ENCODE measurements around the gene PSMD8.
"Not testable (repeated sequence)": the region's sequence is repeated elsewhere in the genome, so short reads cannot be mapped to it uniquely, and the experiment has no call there.

PSMD8 gene

DNA sequence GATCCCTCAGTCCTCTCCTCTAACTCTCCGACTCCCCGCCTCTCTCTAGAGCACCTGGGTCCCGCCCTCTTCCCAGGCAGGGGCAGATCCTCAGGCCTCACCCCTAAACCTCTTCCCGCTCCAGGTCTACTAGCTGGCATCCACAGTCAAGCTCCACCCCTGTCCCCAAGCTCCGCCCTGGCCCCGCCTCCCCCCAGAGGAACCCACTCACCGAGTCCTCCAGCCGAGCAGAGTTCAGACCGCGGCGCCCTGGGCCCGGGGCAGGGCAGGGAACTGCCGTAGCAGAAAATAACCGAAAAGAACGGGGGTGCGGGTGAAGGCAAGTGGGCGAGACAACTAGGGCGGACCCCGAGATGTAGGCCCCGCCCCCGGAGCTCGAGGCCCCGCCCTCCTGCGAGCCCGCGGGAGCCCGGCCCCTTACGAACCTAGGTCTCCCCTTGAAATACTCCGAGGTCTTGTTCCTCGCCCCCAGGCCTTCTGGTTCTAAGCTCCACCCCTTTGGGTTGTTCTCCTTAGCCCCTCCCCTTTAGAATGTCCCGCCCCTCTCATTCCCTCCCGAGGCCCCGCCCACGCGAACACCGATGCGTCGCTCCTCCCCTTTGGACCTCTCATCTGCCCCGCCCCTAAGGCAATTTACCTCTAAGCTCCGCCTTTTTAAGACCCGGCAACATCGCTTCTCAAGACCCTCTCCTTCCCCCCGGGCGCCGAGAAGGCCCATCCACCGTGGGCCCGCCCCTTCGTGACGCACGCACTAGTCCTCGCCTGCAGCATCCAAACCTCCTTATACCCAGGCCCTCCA is 13.4 kb downstream of the PSMD8 start, which contains the start of gene GGN:
GGN (minus strand) TSS at position 485 of the 799 bp plus-strand sequence. CDS start 773 bp downstream, outside the sequence.
- DNase-seq = peak; percentile 93

DNA sequence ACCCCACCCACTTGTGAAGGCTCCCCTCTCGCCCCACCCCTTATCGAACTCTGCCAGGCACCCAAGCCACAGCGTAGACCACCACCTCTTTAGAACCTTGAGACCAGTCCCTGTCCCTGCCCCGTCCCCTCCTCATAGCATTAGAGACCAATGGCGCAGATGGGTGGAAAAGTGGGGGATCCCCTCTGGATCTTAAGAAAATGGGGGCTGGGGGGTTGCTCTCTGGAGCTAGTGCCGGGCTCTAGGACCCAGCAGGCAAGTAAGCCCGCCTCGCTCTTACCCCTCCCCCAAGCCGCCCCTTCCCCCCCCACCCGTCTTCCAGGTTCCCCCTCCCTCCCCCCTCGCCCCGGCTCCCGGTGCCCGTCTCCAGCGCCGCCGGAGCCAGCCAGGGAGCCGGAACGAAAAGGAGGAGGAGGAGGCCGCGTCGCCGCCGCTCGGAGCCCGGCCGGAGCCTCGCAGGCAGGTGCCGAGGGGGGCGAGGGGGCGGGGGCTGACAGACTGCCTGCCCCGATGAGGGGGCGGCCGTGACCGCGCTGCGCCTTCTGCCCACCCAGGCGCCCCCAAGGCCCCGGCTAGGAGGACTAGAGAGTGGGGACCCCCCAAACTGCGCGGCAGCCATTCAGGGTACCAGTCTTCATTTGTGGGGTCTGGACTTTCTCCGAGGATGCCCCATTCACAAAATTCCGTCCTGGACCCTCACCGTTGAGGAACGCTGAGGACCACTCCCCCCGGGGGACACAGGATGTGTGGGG is 14.2 kb downstream of the PSMD8 start, which contains the start of gene SPRED3:
SPRED3 (plus strand) TSS at position 349 of the 752 bp plus-strand sequence. CDS start 1,606 bp downstream, outside the sequence.
- DNase-seq = peak; percentile 59

DNA sequence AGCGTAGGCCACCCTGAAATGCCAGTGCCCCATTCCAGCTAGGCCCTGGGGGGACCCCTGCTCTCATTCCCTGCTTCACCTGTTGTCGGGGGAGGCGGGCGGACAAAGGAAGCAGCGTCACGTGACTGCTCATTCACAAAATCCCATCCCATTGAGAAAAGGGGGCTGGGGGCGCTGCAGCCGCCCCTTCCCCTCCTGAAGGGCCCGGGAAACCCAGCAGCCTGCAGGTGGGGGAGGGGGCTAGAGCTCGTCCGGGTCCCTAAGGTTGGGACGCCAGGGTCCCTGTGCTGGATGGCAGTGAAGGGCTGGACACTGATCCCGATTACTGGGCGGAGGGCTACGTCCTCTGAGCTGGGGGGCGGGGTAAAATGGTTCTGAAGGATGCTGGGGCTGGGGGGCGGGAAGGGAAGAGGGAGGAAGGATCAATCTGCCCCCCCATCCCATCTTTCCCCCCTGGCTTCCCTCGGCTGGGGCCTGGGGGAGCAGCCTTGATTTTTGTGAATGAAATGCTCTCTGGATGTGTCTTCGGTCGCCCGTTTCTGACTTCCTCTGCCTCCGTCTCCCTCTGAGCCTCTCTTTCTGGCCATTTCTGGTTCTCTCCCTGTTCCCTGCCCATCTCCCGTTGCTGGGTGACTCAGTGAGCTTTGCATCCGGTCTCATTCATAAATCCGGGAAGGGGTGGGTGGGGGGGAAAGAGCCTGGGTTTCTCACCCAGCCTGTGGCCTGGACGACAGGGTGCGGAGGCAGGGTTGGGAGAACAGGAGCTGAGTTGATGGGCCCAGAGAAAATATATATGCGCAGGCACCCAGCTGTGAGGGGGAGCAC is 14.9 kb downstream of the PSMD8 start:
- DNase-seq = peak; percentile 80

DNA sequence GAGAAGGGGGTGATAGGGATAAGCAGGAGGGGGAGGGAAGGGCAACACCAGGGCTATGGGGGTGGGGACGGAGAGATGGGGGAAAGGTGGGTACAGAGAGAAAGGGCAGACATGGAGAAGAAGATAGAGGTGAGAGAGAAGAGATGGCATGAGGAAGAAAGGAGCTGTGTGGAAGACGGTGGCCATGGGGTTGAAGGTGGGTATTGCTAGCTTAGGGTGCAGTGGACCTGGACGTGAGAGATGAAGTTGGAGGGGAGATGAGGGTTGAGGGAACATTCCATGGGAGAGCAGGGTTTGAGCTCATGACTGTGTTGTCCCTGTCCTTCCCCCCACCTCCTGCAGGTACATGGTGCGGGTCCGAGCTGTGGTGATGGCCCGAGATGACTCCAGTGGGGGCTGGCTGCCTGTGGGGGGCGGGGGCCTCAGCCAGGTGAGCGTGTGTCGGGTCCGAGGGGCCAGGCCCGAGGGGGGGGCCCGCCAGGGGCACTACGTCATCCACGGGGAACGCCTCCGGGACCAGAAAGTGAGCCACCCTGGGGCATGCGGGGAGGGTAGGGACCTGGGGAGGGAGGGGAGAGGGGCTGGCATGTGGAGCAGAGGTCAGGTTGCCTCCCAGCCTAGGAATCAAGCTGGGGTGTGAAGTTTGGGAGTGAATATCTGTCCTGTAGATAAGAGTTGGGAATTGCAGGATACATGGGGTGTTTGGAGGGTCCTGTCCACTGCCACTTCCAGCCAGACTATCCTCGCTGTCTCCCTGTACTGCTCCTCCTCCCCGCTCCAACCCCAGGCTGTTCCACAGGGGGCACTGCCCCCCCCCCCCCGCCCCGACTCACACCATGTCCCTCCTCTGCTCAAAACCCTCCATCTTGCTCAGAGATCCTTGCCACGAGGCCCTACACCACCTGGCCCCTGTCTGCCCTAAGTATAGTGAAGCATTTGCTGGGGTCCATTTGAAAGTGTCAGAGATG is 15.9 kb downstream of the PSMD8 start:
- DNase-seq = no peak

DNA sequence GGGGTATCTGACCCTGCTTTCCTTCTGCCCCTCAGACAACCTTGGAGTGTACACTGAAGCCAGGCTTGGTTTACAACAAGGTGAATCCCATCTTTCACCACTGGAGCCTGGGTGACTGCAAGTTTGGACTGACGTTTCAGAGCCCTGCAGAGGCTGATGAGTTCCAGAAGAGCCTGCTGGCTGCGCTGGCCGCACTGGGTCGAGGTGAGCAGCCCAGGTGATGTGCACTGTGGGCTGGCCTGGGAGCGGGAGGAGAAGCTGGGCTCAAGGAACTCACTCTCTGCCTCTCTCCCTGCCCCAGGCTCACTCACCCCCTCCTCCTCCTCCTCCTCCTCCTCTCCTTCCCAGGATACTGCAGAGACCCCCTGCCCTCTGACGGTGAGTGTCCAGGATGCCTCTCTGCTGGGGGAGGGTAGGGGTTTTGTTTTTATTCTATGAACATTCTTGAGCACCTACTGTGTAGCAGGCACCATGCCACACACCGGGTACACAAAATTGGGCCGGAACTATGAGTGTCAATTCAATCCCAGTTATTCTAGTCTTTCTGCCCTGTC is 17.6 kb downstream of the PSMD8 start:
- DNase-seq = no peak

DNA sequence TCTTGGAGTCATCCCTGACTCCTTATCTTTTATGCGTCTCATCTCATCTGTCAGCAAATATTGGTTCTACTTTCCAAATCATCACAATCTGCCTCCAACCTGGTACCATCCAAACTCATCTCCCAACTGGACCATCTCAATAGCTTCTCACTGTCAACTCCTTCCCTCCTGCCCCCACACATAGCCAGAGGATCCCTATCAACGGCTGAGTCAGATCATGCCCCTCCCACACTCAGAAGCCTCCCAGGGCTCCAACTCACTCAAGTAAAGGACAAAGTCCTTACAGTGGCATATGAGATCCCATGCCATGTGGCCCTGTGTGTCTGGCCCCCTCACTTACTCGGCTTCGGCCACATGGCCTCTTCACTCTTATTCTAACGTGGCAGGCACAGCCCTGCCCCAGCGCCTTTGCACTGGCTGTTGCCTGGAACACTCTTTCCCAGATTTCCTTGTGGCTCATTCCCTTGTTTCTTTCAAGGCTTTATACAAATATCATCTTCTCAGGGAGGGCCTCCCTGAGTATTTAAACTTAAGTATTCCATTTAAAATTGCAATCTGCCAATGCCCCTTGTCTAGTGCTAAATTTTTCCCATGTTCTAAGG is 18.4 kb downstream of the PSMD8 start:
- peak; percentile 39 for DNase-seq

DNA sequence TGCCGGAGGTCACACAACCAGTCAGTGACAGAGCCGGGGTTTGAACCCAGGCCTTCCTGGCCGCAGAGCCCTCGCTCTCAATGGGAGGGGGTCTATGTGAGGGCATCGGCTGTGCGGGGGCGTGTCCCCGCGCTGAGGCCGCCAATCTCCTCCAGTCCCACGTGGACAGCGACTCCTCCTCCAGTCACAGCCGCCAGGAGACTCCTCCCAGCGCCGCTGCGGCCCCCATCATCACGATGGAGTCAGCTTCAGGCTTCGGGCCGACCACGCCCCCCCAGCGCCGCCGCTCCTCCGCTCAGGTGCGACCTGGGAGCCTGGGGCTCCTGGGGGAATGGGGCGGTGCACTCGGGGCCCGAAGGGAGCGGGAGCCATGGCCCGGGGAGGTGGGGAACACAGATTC is 20.1 kb downstream of the PSMD8 start:
- DNase-seq = peak; percentile 58

DNA sequence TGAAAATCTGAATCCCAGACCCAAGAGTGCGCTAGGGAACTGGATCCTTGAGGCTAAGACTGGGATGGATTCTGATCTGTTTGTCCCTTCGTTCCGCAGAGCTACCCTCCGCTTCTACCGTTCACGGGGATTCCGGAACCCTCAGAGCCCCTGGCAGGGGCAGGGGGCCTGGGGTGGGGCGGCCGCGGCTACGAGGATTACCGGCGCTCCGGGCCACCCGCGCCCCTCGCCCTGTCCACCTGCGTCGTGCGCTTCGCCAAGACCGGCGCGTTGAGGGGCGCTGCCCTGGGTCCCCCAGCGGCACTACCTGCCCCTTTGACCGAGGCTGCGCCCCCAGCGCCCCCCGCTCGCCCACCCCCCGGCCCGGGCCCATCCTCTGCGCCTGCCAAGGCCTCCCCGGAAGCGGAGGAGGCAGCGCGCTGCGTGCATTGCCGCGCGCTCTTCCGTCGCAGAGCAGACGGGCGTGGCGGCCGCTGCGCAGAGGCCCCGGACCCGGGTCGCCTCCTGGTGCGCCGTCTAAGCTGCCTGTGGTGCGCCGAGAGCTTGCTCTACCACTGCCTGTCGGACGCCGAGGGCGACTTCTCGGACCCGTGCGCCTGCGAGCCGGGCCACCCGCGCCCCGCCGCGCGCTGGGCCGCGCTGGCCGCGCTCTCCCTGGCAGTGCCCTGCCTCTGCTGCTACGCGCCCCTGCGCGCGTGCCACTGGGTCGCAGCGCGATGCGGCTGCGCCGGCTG is 21.2 kb downstream of the PSMD8 start:
- DNase-seq = no peak

DNA sequence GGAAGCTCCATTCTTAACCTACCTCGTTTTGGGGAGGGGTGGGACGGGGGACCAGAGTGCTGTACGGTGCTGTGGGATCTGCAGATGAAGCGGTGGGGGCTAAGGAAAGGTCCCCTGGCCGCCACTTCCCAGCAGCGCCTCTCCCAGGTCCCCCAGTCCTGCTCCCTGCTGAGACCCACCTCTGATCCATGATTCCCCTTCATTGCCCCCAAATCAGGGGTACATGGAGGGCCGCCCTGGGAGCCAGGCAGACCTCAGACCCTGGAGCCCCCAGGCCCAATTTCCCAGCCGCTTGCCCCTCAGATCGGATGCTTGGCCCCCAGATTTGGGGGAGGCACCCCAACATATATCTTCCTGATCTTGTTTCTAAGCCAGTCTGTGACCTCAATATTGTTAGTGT is 24.7 kb downstream of the PSMD8 start:
- no peak for DNase-seq

DNA sequence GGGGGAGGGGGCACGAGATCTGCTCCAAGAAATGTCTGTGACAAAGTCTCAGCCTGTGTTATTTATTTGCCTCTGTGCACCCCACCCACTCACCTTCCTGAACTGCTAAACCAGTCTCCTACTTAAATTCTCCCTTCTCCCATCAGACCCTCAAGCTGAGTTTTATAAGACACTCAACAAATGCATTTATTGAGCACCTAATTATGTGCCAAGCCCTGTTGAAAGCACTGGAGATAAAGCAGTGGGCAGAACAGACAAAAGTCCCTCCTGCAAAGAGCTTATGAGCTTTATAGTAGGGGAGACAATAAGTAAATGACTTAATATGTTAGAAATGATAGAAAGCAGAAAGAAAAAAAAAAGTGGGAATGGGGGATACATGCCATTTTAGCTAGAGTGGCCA is 25.2 kb downstream of the PSMD8 start:
- DNase-seq = no peak

DNA sequence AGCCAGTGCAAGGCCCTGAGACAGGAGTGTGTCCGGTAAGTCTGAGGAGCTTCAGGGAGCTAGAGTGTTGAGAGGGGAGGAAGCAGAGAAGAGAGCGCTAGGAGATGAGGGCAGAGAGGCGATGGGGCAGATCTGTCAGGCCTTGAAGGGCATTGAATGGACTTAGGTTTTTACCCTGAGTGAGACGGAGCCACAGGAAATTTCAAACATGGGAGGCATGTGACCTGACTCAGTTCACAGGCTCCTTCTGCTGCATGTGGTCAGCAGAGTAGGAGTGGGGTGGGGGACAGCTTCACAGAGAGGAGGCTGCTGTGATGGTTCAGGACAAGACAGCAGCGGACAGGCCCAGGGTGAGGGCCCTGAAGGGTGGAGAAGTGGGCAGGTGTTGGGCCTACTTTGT is 26.0 kb downstream of the PSMD8 start:
- no peak for DNase-seq

DNA sequence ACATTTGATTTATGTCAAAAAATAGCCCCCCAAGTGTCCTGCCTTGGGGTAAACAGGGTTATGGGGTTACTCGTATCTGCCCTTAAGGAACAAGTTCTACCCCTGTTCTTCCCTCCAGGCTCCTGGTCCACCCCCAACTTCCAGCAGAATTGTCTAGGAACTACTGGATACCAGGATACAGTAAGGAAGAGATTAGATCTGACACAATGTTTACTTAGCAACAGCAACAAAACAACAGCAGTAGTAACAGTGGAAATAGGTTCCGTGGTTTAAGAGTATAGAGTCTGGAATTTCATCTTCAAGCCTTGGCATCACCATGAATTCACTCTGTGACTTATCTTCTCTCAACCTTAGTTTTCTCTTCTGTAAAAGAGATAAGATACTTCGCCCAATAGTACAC is 26.8 kb downstream of the PSMD8 start:
- no peak for DNase-seq

DNA sequence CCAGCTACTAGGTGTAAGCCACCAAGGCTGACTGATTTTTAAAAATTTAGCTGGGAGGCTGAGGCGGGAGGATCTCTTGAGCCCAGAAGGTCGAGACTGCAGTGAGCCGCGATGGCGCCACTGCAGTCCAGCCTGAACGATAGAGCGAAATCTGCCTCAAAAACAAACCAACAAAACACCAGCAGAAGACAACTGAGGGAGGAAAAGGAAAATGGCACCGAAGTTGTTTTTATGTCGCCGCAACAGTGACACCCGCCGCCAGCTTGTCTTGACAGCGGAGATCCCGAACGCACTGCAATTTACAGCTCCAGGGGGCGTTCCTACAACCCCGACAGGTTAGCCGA is 28.2 kb downstream of the PSMD8 start:
- DNase-seq = no peak

DNA sequence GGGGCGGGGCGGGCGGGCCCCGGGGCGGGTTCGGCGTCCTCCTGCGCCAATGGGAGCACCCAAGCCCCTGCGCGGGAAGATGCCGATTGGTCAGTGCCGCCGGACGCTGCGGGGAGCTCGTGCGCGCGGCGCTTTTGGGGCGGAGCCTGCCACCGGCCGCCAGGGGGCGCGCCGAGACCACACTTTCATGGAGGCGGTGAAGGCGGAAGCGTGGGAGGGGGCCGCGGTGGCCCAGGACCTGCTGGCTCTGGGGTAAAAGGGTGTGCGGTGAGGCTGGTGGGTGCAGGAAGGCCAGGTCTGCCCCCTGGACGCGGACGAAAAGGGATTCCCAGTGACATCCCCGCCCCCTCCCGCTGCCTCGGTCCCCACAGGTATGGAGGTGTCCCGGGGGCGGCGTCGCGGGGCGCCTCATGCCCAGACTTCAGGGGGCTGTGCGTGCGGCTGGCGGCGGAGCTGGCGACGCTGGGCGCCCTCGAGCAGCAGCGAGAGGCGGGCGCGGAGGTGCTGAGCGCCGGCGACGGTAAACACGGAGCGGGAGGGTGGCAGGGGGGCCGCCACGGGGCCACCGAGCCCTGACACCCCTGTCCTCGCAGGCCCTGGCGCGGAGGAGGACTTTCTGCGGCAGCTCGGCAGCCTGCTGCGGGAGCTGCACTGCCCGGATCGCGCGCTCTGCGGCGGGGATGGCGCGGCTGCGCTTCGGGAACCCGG is 28.8 kb downstream of the PSMD8 start, which contains the start of gene FAM98C:
FAM98C (plus strand) TSS at position 127 of the 708 bp plus-strand sequence; CDS start at position 188, 61 bp downstream.
- DNase-seq = peak; percentile 96

DNA sequence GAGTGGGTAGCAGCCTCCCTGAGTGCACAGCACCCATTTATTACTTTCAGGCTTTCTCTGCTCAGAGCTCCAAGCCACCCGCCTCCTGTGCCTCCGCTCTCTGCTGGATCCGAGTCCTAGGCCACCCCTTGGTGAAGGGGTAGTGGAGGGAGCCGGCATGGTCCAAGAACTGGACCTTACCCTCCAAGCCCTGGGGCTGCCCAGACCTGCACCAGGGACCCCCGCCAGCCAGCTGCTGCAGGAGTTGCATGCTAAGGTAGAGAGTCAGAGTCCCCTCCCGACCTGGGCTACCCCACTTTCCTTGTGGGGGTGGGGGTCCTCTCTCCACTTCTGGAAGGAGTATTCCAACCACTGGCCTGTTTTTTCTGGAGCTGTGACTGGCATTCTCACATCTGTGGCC is 30.5 kb downstream of the PSMD8 start:
- no peak for DNase-seq

DNA sequence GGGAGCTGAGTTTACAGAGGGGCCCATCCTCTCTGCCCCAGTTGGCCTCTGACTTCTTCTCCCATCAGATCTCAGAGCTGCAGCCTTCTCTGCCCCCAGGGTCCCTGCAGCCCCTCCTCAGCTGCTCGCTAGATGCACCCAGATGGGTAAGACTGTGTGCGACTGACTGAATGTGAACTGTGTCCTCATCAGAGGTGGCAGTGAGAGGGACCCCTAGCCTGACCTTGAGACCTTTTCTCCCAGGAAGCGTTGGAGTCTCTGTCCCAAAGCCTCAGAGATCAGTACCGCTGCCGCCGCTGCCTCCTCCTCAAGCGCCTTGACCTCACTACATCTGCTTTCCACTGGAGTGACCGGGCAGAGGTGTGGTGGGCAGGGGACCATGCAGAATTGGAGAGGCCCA is 30.9 kb downstream of the PSMD8 start:
- no peak for DNase-seq

DNA sequence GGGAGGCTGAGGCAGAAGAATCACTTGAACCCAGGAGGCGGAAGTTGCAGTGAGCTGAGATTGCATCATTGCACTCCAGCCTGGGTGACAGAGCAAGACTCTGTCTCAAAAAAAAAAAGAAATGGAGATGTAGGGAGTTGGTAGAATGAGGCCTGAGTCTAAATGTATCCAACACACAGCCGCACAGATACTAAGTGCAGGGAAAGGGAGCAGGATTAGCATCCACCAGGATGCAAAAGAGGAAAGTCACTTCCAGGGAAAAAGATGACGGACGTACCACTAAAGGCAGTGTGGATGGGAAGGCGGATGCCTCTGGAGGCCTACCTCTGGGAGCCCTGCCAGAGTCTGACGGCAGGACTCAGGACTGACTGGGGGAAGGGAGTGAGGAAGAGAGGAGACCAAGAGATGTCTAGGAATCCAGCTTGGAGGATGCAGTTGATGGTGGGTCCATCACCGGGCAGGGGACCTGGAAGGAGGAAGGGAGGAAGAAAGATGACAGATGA is 35.3 kb downstream of the PSMD8 start:
- DNase-seq = peak; percentile 70

DNA sequence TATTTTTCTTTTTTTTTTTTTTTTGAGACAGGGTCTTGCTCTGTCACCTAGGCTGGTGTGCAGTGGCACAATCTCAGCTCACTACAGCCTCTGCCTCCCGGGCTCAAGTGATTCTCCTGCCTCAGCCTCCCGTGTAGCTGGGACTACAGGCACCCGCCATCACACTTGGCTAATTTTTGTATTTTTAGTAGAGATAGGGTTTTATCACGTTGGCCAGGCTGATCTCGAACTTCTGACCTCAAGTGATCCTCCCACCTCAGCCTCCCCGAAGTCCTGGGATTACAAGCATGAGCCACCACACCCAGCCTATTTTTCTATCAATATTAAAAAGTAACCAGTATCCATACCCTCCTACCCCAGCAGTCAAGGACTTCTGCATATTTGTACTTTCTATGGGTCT is 36.0 kb downstream of the PSMD8 start:
- DNase-seq = not testable (repeated sequence)

DNA sequence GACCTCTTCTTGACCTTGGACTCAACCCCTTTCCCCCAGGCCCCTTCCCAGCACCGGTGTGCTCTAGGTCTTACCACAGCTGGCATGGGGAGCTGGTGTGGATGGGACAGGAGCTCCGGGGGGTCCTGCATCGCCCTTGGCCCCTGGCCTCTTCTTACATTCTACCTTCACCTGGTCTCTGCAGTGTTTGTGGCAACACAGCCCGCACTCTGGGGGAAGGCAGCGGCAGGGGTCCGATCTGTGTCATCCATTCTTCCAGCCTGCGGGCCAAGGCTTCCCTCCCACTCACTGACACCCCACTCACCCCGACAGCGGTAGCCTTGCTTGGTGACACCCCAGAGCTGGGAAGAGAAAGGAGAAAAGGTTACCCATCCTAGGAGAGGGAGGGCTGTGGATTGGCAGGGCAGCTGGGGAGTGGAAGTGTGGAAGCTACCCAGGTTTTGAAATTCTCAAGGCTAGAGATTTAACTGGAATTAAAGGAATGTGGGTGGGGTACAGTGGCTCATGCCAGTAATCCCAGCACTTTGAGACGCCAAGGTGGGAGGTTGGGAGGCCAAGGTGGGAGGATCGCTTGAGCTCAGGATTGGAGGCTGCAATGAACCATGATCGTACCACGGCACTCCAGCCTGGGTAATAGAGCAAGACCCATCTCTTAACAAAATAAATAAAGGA is 36.8 kb downstream of the PSMD8 start:
- DNase-seq = no peak
